GM21528 (cell line): Measurements from ENCODE around the gene GPR78.
"Not testable (repeated sequence)": the region's sequence is repeated elsewhere in the genome, so short reads cannot be mapped to it uniquely, and the experiment has no call there.

Source experiments
- ATAC-seq: cut with Tn5 transposase; IDR thresholded peaks from one replicate; pipeline ENCODE4 v1.9.1; 2021; ENCODE audit warnings: mild to moderate bottlenecking, moderate library complexity; ENCODE audit not compliant: unreplicated experiment, low FRiP score

GPR78 gene

GRCh38 chr4:8613421-8614364 is 33.5 kb downstream of the GPR78 start:
- no peak for ATAC-seq

GRCh38 chr4:8614365-8615193 is 34.4 kb downstream of the GPR78 start:
- no peak for ATAC-seq

- ATAC-seq, result no peak
Observed at GRCh38 chr4:8615366-8615765, 35.2 kb downstream of the GPR78 start.

GRCh38 chr4:8615921-8616787 is 36.0 kb downstream of the GPR78 start:
- no peak for ATAC-seq

- ATAC-seq, result no peak
Observed at GRCh38 chr4:8616831-8617230, 36.6 kb downstream of the GPR78 start.

GRCh38 chr4:8617486-8618040 is 37.4 kb downstream of the GPR78 start:
- ATAC-seq, result no peak

- ATAC-seq, result no peak
Observed at GRCh38 chr4:8618421-8618820, 38.2 kb downstream of the GPR78 start.

- no peak for ATAC-seq
Observed at GRCh38 chr4:8618961-8619720, 38.9 kb downstream of the GPR78 start.

- ATAC-seq, result not testable (repeated sequence)
Observed at GRCh38 chr4:8621135-8621534, 40.9 kb downstream of the GPR78 start.

- not testable (repeated sequence) for ATAC-seq
Observed at GRCh38 chr4:8624601-8625272, 44.5 kb downstream of the GPR78 start.

GRCh38 chr4:8630240-8630905 is 50.2 kb downstream of the GPR78 start:
- ATAC-seq, result not testable (repeated sequence)

- ATAC-seq, result not testable (repeated sequence)
Observed at GRCh38 chr4:8631896-8632295, 51.7 kb downstream of the GPR78 start.

- ATAC-seq, result not testable (repeated sequence)
Observed at GRCh38 chr4:8634773-8635172, 54.6 kb downstream of the GPR78 start.

GRCh38 chr4:8635897-8636554 is 55.8 kb downstream of the GPR78 start:
- not testable (repeated sequence) for ATAC-seq
